HepG2 (cell line): Measurements from ENCODE around the gene FAM20C. TPM values are rescaled to one million over a fixed set of nuclear protein-coding genes. Genes with fewer than 3 reads are reported as not detected.

Source experiments
- ASH2L ChIP-seq: fragments of 300-600, 200-600 bp; sonication (generic); IDR thresholded peaks from 2 replicates; pipeline ENCODE4 v1.7.0; 2017; ENCODE audit warnings: low read depth, mild to moderate bottlenecking, moderate library complexity, mixed read lengths, low read length; ENCODE audit not compliant: insufficient read length
- EED ChIP-seq: sonication (generic); formaldehyde crosslinking; IDR thresholded peaks from 2 replicates; pipeline ENCODE4 v1.5.0; 2020; ENCODE audit warnings: mild to moderate bottlenecking, missing genetic modification reagents
- ELF3 ChIP-seq: IDR thresholded peaks from 2 replicates; pipeline ENCODE4 v1.6.1; 2016; ENCODE audit warnings: missing genetic modification reagents, missing compliant biosample characterization
- HMGA1 ChIP-seq: sonication (generic); formaldehyde crosslinking; conservative IDR thresholded peaks from 2 replicates; pipeline ENCODE4 v1.4.0; 2020; ENCODE audit warnings: missing genetic modification reagents
- SETDB1 ChIP-seq: sonication (generic); formaldehyde crosslinking; IDR thresholded peaks from 2 replicates; pipeline ENCODE4 v1.5.1; 2020; ENCODE audit warnings: missing genetic modification reagents, mild to moderate bottlenecking, borderline replicate concordance
- SOX5 ChIP-seq: IDR thresholded peaks from 2 replicates; pipeline ENCODE4 v1.6.1; 2016; ENCODE audit warnings: borderline replicate concordance
- ZNF207 ChIP-seq: fragments of 450-650 bp; IDR thresholded peaks from 2 replicates; pipeline ENCODE4 v1.6.1; 2016; ENCODE audit warnings: antibody characterized with exemption, borderline replicate concordance
- ZNF850 ChIP-seq: sonication (generic); formaldehyde crosslinking; conservative IDR thresholded peaks from 2 replicates; pipeline ENCODE4 v1.9.0; 2021; ENCODE audit warnings: mild to moderate bottlenecking, missing genetic modification reagents
- polyA plus RNA-seq, 8 experiments: library from polyadenylated mRNA; depleted of rRNA in 3 of 8; stranded (reverse) in 7 of 8; unstranded in 1 of 8; fragments of >200 nt; fragmentation: Illumina TruSeq in 4 of 8; extraction: Trizol in 4 of 8; gene quantifications; 2 replicates each; pipeline versions ENCODE4 v1.2.1 to v1.2.3, GENCODE V29; 2011 to 2016; ENCODE audit warnings: low read depth in 4 of 8, missing spikeins in 1 of 8, mixed read lengths in 1 of 8; ENCODE audit not compliant: insufficient read depth in 1 of 8
- total RNA-seq, 5 experiments: library from RNA; depleted of rRNA; stranded (reverse); fragments of >200 nt; fragmentation: Illumina TruSeq; extraction: Trizol; gene quantifications; 2 replicates each; pipeline ENCODE4 v1.2.3, GENCODE V29; 2016; ENCODE audit warnings: low read depth in 1 of 5
- TF ChIP-seq, protein P1 (sequence below): sonication (generic); formaldehyde crosslinking; IDR thresholded peaks from 2 replicates; pipeline ENCODE4 v1.5.1; 2020; ENCODE audit warnings: missing genetic modification reagents, mild to moderate bottlenecking, borderline replicate concordance
- TF ChIP-seq, protein P2 (sequence below): sonication (generic); formaldehyde crosslinking; IDR thresholded peaks from 2 replicates; pipeline ENCODE4 v1.4.0; 2020; ENCODE audit warnings: low read depth, missing genetic modification reagents
- TF ChIP-seq, protein P3 (sequence below), 2 experiments: sonication (generic) in 1 of 2; formaldehyde crosslinking in 1 of 2; IDR thresholded peaks; 2 replicates each; pipeline versions ENCODE4 v1.4.0 to v1.6.1; 2016 to 2020; ENCODE audit warnings: borderline replicate concordance in 1 of 2, low read depth in 1 of 2, mild to moderate bottlenecking in 1 of 2, missing genetic modification reagents in 1 of 2
- TF ChIP-seq, protein P4 (sequence below): sonication (generic); formaldehyde crosslinking; IDR thresholded peaks from 2 replicates; pipeline ENCODE4 v1.4.0; 2020; ENCODE audit warnings: mild to moderate bottlenecking, missing genetic modification reagents

The FAM20C gene
- total and polyA plus RNA-seq, 2 of the 13 experiments (the other 11 are each of a cell fraction or from before 2014, with no cell fraction given) = 11.9 to 19.9 TPM

DNA sequence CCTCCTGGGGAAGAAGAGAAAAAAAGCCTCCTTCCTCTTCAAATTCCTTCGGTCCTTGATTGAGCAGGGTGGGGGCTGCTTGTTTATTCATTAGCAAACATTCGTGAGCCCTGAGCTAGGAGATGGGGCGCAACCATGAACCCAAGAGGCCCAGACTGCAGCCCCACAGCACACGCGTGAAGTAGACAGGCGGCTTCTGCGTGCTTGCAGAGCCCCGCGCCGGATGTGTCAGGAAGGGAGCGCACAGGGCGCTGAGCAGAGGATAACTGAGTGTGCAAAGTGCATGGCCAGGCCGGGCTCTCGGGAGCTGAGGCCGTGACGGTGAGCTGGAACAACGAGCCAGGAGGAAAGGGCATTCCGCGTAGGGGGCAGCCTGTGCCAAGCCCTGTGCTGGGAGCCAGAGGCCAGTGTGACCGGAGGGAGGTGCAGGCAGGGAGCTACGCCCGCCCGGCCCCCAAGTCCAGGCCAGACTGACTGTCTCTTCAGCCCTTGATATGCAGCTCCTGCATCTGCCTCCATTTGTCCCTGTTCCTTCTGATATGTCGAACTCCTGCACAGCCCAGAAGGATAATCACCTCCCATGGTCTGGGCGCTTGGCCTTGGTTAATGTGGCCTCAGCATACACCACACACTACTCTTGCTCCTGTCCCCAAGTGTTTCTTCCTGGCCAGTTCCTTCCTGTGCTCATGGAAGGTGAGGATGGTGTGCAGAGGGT is 102.2 kb downstream of the FAM20C start (continued):
- TF ChIP-seq, protein P1, sequence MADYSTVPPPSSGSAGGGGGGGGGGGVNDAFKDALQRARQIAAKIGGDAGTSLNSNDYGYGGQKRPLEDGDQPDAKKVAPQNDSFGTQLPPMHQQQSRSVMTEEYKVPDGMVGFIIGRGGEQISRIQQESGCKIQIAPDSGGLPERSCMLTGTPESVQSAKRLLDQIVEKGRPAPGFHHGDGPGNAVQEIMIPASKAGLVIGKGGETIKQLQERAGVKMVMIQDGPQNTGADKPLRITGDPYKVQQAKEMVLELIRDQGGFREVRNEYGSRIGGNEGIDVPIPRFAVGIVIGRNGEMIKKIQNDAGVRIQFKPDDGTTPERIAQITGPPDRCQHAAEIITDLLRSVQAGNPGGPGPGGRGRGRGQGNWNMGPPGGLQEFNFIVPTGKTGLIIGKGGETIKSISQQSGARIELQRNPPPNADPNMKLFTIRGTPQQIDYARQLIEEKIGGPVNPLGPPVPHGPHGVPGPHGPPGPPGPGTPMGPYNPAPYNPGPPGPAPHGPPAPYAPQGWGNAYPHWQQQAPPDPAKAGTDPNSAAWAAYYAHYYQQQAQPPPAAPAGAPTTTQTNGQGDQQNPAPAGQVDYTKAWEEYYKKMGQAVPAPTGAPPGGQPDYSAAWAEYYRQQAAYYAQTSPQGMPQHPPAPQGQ = no peak
- TF ChIP-seq, protein P2, sequence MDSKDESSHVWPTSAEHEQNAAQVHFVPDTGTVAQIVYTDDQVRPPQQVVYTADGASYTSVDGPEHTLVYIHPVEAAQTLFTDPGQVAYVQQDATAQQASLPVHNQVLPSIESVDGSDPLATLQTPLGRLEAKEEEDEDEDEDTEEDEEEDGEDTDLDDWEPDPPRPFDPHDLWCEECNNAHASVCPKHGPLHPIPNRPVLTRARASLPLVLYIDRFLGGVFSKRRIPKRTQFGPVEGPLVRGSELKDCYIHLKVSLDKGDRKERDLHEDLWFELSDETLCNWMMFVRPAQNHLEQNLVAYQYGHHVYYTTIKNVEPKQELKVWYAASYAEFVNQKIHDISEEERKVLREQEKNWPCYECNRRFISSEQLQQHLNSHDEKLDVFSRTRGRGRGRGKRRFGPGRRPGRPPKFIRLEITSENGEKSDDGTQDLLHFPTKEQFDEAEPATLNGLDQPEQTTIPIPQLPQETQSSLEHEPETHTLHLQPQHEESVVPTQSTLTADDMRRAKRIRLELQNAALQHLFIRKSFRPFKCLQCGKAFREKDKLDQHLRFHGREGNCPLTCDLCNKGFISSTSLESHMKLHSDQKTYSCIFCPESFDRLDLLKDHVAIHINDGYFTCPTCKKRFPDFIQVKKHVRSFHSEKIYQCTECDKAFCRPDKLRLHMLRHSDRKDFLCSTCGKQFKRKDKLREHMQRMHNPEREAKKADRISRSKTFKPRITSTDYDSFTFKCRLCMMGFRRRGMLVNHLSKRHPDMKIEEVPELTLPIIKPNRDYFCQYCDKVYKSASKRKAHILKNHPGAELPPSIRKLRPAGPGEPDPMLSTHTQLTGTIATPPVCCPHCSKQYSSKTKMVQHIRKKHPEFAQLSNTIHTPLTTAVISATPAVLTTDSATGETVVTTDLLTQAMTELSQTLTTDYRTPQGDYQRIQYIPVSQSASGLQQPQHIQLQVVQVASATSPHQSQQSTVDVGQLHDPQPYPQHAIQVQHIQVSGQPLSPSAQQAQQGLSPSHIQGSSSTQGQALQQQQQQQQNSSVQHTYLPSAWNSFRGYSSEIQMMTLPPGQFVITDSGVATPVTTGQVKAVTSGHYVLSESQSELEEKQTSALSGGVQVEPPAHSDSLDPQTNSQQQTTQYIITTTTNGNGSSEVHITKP (CRISPR knock-in tag) = no peak
- TF ChIP-seq, protein P3, sequence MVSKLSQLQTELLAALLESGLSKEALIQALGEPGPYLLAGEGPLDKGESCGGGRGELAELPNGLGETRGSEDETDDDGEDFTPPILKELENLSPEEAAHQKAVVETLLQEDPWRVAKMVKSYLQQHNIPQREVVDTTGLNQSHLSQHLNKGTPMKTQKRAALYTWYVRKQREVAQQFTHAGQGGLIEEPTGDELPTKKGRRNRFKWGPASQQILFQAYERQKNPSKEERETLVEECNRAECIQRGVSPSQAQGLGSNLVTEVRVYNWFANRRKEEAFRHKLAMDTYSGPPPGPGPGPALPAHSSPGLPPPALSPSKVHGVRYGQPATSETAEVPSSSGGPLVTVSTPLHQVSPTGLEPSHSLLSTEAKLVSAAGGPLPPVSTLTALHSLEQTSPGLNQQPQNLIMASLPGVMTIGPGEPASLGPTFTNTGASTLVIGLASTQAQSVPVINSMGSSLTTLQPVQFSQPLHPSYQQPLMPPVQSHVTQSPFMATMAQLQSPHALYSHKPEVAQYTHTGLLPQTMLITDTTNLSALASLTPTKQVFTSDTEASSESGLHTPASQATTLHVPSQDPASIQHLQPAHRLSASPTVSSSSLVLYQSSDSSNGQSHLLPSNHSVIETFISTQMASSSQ (IDR thresholded peaks at IDR 0.05; ENCODE audit: low read depth) = no peak
- TF ChIP-seq, protein P3 (CRISPR knock-in tag; IDR thresholded peaks at IDR 0.05; ENCODE audit: borderline replicate concordance) = no peak
- TF ChIP-seq ELF3 (0 out of 2 replicates have a peak, but pooled peaks have one; percentile 44), HMGA1 (CRISPR knock-in tag) (no peak), EED (CRISPR knock-in tag) (no peak), ZNF207 (no peak), ASH2L (no peak), SOX5 (CRISPR knock-in tag) (0 out of 2 replicates have a peak, but pooled peaks have one; percentile 31), ZNF850 (CRISPR knock-in tag) (no peak), SETDB1 (CRISPR knock-in tag) (no peak)
- TF ChIP-seq, protein P4, sequence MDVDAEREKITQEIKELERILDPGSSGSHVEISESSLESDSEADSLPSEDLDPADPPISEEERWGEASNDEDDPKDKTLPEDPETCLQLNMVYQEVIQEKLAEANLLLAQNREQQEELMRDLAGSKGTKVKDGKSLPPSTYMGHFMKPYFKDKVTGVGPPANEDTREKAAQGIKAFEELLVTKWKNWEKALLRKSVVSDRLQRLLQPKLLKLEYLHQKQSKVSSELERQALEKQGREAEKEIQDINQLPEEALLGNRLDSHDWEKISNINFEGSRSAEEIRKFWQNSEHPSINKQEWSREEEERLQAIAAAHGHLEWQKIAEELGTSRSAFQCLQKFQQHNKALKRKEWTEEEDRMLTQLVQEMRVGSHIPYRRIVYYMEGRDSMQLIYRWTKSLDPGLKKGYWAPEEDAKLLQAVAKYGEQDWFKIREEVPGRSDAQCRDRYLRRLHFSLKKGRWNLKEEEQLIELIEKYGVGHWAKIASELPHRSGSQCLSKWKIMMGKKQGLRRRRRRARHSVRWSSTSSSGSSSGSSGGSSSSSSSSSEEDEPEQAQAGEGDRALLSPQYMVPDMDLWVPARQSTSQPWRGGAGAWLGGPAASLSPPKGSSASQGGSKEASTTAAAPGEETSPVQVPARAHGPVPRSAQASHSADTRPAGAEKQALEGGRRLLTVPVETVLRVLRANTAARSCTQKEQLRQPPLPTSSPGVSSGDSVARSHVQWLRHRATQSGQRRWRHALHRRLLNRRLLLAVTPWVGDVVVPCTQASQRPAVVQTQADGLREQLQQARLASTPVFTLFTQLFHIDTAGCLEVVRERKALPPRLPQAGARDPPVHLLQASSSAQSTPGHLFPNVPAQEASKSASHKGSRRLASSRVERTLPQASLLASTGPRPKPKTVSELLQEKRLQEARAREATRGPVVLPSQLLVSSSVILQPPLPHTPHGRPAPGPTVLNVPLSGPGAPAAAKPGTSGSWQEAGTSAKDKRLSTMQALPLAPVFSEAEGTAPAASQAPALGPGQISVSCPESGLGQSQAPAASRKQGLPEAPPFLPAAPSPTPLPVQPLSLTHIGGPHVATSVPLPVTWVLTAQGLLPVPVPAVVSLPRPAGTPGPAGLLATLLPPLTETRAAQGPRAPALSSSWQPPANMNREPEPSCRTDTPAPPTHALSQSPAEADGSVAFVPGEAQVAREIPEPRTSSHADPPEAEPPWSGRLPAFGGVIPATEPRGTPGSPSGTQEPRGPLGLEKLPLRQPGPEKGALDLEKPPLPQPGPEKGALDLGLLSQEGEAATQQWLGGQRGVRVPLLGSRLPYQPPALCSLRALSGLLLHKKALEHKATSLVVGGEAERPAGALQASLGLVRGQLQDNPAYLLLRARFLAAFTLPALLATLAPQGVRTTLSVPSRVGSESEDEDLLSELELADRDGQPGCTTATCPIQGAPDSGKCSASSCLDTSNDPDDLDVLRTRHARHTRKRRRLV (CRISPR knock-in tag) = no peak
